ENCODE results near the gene CNOT11. TPM values are rescaled to one million over a fixed set of nuclear protein-coding genes. Genes with fewer than 3 reads are reported as not detected.
A peak's percentile ranks its signal among the peaks of the same experiment; 100 is the strongest.
"Not testable (repeated sequence)": the region's sequence is repeated elsewhere in the genome, so short reads cannot be mapped to it uniquely, and the experiment has no call there.

Gene CNOT11
- total RNA-seq, 2 experiments from 2014 or later, result 56.7 to 59.7 TPM

DNA sequence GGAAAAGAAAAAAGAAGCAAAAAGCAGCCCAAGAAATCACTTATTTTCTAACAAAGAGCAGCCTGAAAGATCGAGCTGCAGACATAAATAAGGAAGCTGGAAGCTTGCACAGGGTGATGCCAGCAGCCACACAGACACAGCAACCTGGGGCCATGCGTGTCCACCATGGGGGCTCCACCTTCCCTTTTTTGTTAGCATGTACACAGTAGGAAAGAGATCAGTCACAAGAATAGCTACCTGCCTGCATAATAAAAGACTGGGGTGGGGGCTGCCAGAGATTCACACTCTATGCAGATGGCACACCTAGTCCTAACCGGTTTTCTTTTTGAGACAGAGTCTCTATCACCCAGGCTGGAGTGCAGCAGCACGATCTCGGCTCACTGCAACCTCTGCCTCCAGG, 2.9 kb upstream of the CNOT11 start:
- POLR2A ChIA-PET, result interaction anchor here (0.7 kb wide), 1 partner anchor 12 kb away, joined by 4 read pairs; no protein-coding TSS in a partner anchor
- Mint-ChIP-seq H3K4me1 (ENCODE audit: low read depth) (peaks cover 22% of the 10 kb centered on the region), H3K36me3 (ENCODE audit: low read depth) (peaks cover 11% of the 10 kb centered on the region), H3K4me3 (no peak overlapping the region), H3K27me3 (no peaks in the 10 kb centered on the region), H3K9me3 (no peaks in the 10 kb centered on the region), H3K27ac (no peak overlapping the region)
- intact Hi-C loops (cut with micrococcal nuclease), result loop anchor here (5.0 kb wide), 1 partner anchor 57 kb away; the partner anchor contains the start of gene RNF149
- ATAC-seq (no peak), DNase-seq (no peak)
- CTCF ChIA-PET, result interaction anchor here (1.3 to 3.9 kb wide), 2 partner anchors 9 to 213 kb away, joined by 4 to 23 read pairs; no protein-coding TSS in a partner anchor
- TF ChIP-seq, protein P1, sequence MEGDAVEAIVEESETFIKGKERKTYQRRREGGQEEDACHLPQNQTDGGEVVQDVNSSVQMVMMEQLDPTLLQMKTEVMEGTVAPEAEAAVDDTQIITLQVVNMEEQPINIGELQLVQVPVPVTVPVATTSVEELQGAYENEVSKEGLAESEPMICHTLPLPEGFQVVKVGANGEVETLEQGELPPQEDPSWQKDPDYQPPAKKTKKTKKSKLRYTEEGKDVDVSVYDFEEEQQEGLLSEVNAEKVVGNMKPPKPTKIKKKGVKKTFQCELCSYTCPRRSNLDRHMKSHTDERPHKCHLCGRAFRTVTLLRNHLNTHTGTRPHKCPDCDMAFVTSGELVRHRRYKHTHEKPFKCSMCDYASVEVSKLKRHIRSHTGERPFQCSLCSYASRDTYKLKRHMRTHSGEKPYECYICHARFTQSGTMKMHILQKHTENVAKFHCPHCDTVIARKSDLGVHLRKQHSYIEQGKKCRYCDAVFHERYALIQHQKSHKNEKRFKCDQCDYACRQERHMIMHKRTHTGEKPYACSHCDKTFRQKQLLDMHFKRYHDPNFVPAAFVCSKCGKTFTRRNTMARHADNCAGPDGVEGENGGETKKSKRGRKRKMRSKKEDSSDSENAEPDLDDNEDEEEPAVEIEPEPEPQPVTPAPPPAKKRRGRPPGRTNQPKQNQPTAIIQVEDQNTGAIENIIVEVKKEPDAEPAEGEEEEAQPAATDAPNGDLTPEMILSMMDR (IDR thresholded peaks at IDR 0.05), result no peak

DNA sequence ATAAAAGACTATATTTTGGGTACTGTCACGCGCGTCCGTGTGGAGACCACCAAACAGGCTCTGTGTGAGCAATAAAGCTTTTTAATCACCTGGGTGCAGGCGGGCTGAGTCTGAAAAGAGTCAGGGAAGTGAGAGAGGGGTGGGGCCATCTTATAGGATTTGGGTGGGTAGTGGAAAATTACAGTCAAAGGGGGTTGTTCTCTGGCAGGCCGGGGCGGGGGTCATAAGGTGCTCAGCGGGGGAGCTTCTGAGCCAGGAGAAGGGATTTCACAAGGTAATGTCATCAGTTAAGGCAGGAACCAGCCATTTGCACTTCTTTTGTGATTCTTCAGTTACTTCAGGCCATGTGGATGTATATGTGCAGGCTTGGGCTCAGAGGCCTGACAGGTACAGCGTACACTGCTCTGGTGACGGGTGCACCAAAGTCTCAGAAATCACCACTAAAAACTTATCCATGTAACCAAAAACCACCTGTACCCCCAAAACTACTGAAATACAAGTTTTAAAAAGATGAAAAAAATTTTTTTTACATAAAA, 1.4 kb upstream of the CNOT11 start:
- not testable (repeated sequence) for H3K9me3 Mint-ChIP-seq, H3K27me3 Mint-ChIP-seq, H3K27ac Mint-ChIP-seq, DNase-seq, ATAC-seq
- ChIA-PET CTCF (interaction anchor here (0.8 to 4.1 kb wide), 12 partner anchors 8 to 641 kb away, joined by 3 to 23 read pairs (median 4); partner anchors contain the start of genes CREG2 and RNF149), POLR2A (interaction anchor here (0.6 to 2.8 kb wide), 2 partner anchors 248 to 324 kb away, joined by 3 to 17 read pairs; partner anchors contain the start of gene RPL31)
- Mint-ChIP-seq H3K36me3 (ENCODE audit: low read depth) (peaks cover 18% of the 10 kb centered on the region), H3K4me3 (peak overlapping the region; percentile 15), H3K4me1 (ENCODE audit: low read depth) (peaks cover 32% of the 10 kb centered on the region)
- intact Hi-C loops (cut with micrococcal nuclease), result loop anchor here (5.0 kb wide), 1 partner anchor 56 kb away; the partner anchor contains the start of gene RNF149

DNA sequence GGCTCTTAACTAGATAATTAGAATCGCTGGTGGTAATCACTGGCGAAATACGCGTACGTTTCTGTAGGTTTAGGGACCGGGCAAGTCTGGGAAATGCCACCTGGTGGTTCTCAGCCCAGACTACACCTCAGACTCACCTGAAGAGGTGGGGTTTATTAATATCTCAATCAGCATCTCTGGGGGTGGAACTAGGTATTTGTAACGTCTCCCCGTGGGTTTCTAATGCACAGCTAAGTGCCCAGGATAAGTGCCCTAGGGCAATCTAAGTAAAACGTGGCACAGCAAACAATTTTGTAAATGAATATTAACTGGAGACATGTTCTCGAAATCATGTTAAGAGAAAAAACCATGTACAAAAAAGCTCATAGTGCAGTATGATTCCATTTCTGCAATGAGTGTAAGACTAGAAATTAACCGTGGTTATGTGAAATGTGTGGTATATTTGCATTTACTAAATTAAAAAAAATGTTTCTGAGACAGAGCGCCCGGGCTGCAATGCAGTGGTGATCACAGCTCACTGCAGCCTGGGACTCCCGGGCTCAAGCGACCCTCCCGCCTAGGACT, 760 bp upstream of the CNOT11 start:
- ChIA-PET CTCF (interaction anchor here (0.6 to 4.1 kb wide), 18 partner anchors 8 to 657 kb away, joined by 3 to 23 read pairs (median 4); partner anchors contain the start of genes RNF149 and TBC1D8), POLR2A (interaction anchor here (0.6 to 4.8 kb wide), 4 partner anchors 14 to 249 kb away, joined by 4 to 25 read pairs (median 11); partner anchors contain the start of gene RPL31)
- intact Hi-C loops (cut with micrococcal nuclease), result loop anchor here (5.0 kb wide), 1 partner anchor 55 kb away; the partner anchor contains the start of gene RNF149
- H3K27me3 Mint-ChIP-seq, result no peaks in the 10 kb centered on the region
- TF ChIP-seq, protein P1 (IDR thresholded peaks at IDR 0.05), result peak; percentile 59
- peak; percentile 53 for ATAC-seq
- peak overlapping the region; percentile 88 for H3K4me3 Mint-ChIP-seq
- H3K36me3 Mint-ChIP-seq (ENCODE audit: low read depth), result peaks cover 21% of the 10 kb centered on the region
- DNase-seq, result peak; percentile 42
- H3K9me3 Mint-ChIP-seq, result no peaks in the 10 kb centered on the region
- H3K27ac Mint-ChIP-seq, result peak overlapping the region; percentile 91
- H3K4me1 Mint-ChIP-seq (ENCODE audit: low read depth), result peaks cover 38% of the 10 kb centered on the region

DNA sequence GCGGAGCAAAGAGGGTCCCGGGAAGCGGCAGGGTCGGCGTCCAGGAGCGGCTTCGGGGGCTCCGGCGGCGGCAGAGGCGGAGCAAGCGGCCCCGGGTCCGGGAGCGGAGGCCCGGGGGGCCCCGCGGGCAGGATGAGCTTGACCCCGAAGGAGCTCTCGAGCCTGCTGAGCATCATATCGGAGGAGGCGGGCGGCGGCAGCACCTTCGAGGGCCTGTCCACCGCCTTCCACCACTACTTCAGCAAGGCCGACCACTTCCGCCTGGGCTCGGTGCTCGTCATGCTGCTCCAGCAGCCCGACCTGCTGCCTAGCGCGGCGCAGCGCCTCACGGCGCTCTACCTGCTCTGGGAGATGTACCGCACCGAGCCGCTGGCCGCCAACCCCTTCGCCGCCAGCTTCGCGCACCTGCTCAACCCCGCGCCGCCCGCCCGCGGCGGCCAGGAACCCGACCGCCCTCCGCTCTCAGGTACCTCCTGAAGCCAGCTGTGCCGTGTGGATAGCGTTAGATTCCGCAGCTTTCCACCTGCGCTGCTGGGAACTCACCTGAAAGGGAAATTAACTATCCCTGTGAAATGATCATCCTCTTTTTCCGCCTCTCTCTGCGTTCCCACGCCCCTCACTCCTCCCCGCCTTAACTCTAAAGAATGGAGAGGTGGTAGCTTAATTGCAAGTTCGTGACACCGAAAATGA, 472 bp downstream of the CNOT11 start:
- Mint-ChIP-seq H3K4me3 (peak overlapping the region; percentile 88), H3K4me1 (ENCODE audit: low read depth) (peaks cover 44% of the 10 kb centered on the region), H3K9me3 (no peaks in the 10 kb centered on the region), H3K27ac (peak overlapping the region; percentile 91), H3K36me3 (ENCODE audit: low read depth) (peaks cover 28% of the 10 kb centered on the region), H3K27me3 (no peaks in the 10 kb centered on the region)
- CTCF ChIA-PET, result interaction anchor here (0.6 to 4.1 kb wide), 11 partner anchors 17 to 658 kb away, joined by 3 to 11 read pairs (median 3); no protein-coding TSS in a partner anchor
- POLR2A ChIA-PET, result interaction anchor here (0.6 to 4.8 kb wide), 13 partner anchors 9 to 693 kb away, joined by 3 to 25 read pairs (median 4); partner anchors contain the start of genes RNF149 and RPL31
- intact Hi-C loops (cut with micrococcal nuclease), result loop anchor here (5.0 kb wide), 1 partner anchor 54 kb away; the partner anchor contains the start of gene RNF149
- ATAC-seq (peak; percentile 63), DNase-seq (peak; percentile 82)
- TF ChIP-seq, protein P1 (IDR thresholded peaks at IDR 0.05), result no peak
